K562 (cell line): ENCODE data around the gene FBXO28. TPM values are rescaled to one million over a fixed set of nuclear protein-coding genes. Genes with fewer than 3 reads are reported as not detected.

Source experiments
- ATAC-seq: fragments of 200-7000 bp; cut with Tn5 transposase; 3 replicates; pipeline ENCODE4 v1.9.1; 2020; ENCODE audit warnings: moderate library complexity
- BruUV-seq: library from RNA; stranded (reverse); fragments of 400-500 nt; replicated peaks from 2 replicates; lab custom pipeline; 2021; lab: Mats Ljungman, UMichigan
- CTCF ChIA-PET: fragments of 300-600 bp; formaldehyde crosslinking; extraction: SDS; loops from one replicate; lab custom pipeline; 2021; ENCODE audit warnings: low intra/inter-chr PET ratio; lab: Yijun Ruan, JAX
- POLR2A ChIA-PET: fragments of 300-600, 350-650 bp; sonication (Branson Sonifier 250); formaldehyde crosslinking; extraction: SDS; loops from one replicate; lab custom pipeline; 2021; ENCODE audit warnings: antibody characterized with exemption, inconsistent platforms; lab: Yijun Ruan, JAX
- DNase-seq, 4 experiments: peaks; one replicate each; pipeline versions ENCODE4 v3.0.0 to v3.0.0-alpha.2; 2011 to 2018; ENCODE audit warnings: low spot score in 3 of 4, mixed read lengths in 3 of 4; ENCODE audit errors: extremely low read depth in 1 of 4
- FAIRE-seq: peaks from 2 replicates; lab custom pipeline; 2011; peaks lifted over from hg19 to GRCh38; lab: Jason Lieb, UNC
- H2AFZ ChIP-seq: 2 replicates; pipeline ENCODE4 v1.6.0; 2011; ENCODE audit warnings: low read depth, low read length, control low read depth, inconsistent platforms
- H3K27ac ChIP-seq: fragments of 200-600 bp; 3 replicates; pipeline ENCODE4 v1.8.0; 2011; ENCODE audit warnings: low read depth, mild to moderate bottlenecking, control low read depth, inconsistent platforms, low read length, moderate library complexity, mixed read lengths; ENCODE audit errors: extremely low read depth
- H3K27me3 ChIP-seq, 2 experiments: fragments of 300-600 bp in 1 of 2; 2 replicates in 1 of 2; 3 replicates in 1 of 2; pipeline versions ENCODE4 v1.6.0 to v1.8.0; 2011; ENCODE audit warnings: inconsistent platforms in 2 of 2, low read length in 2 of 2, mild to moderate bottlenecking in 1 of 2, mixed read lengths in 1 of 2, moderate library complexity in 1 of 2; ENCODE audit not compliant: control insufficient read depth in 2 of 2, insufficient read depth in 2 of 2
- H3K36me3 ChIP-seq: fragments of 300-600 bp; 3 replicates; pipeline ENCODE4 v1.8.0; 2011; ENCODE audit warnings: mild to moderate bottlenecking, low read length, inconsistent platforms; ENCODE audit not compliant: control insufficient read depth, insufficient read depth
- H3K4me1 ChIP-seq, 2 experiments: fragments of 200-600 bp in 1 of 2; replicated peaks in 1 of 2; 2 replicates in 1 of 2; 3 replicates in 1 of 2; pipeline versions ENCODE4 v1.5.1 to v1.8.0; 2011; ENCODE audit warnings: inconsistent platforms in 2 of 2, low read length in 2 of 2, mild to moderate bottlenecking in 1 of 2, mixed read lengths in 1 of 2, moderate library complexity in 1 of 2; ENCODE audit not compliant: control insufficient read depth in 2 of 2, insufficient read depth in 2 of 2
- H3K4me2 ChIP-seq: 2 replicates; pipeline ENCODE4 v1.6.1; 2011; ENCODE audit warnings: low read length, control low read depth, inconsistent platforms, mixed read lengths; ENCODE audit not compliant: insufficient read depth
- H3K4me3 ChIP-seq: fragments of 200-600 bp; sonication (generic), shearing (Covaris generic); 2 replicates; pipeline ENCODE4 v1.5.1; 2016; ENCODE audit warnings: control low read depth, inconsistent platforms
- H3K79me2 ChIP-seq: fragments of 200-600 bp; 3 replicates; pipeline ENCODE4 v1.8.0; 2011; ENCODE audit warnings: low read length, inconsistent platforms; ENCODE audit not compliant: control insufficient read depth, insufficient read depth
- H3K9ac ChIP-seq, 2 experiments: 2 replicates each; pipeline versions ENCODE4 v1.6.0 to v1.6.1; 2011; ENCODE audit warnings: low read depth in 2 of 2, low read length in 2 of 2, control low read depth in 1 of 2, inconsistent platforms in 1 of 2, mild to moderate bottlenecking in 1 of 2, mixed read lengths in 1 of 2; ENCODE audit not compliant: insufficient read depth in 1 of 2
- H3K9me1 ChIP-seq: one replicate; pipeline ENCODE4 v1.6.0; 2011; ENCODE audit warnings: inconsistent platforms, mild to moderate bottlenecking, low read length, moderate library complexity; ENCODE audit not compliant: control insufficient read depth, insufficient read depth
- H3K9me3 ChIP-seq: replicated peaks from 2 replicates; pipeline ENCODE4 v1.5.1; 2011; ENCODE audit warnings: low read depth, low read length, inconsistent platforms; ENCODE audit not compliant: control insufficient read depth, insufficient read depth
- H4K20me1 ChIP-seq: replicated peaks from 2 replicates; pipeline ENCODE4 v1.6.1; 2011; ENCODE audit warnings: low read length, inconsistent platforms, mixed read lengths; ENCODE audit not compliant: control insufficient read depth, insufficient read depth
- CREB1 ChIP-seq, 2 experiments: sonication (generic) in 1 of 2; formaldehyde crosslinking in 1 of 2; IDR thresholded peaks; 2 replicates each; pipeline versions ENCODE4 v1.6.1 to v1.8.0; 2012 to 2022; ENCODE audit warnings: inconsistent platforms in 1 of 2, mild to moderate bottlenecking in 1 of 2, missing genetic modification reagents in 1 of 2, moderate library complexity in 1 of 2
- MGA ChIP-seq: fragments of 450-650 bp; IDR thresholded peaks from 2 replicates; pipeline ENCODE4 v1.6.1; 2016; ENCODE audit warnings: mild to moderate bottlenecking, moderate library complexity
- NELFE ChIP-seq: IDR thresholded peaks from 2 replicates; pipeline ENCODE4 v1.6.1; 2011; ENCODE audit warnings: mild to moderate bottlenecking; ENCODE audit not compliant: insufficient read depth, insufficient read length
- TGIF2 ChIP-seq: sonication (generic); formaldehyde crosslinking; IDR thresholded peaks from 2 replicates; pipeline ENCODE4 v1.8.1; 2022; ENCODE audit warnings: mild to moderate bottlenecking, missing genetic modification reagents, moderate library complexity
- ZNF121 ChIP-seq: sonication (generic); formaldehyde crosslinking; conservative IDR thresholded peaks from 2 replicates; pipeline ENCODE4 v1.8.0; 2022; ENCODE audit warnings: missing genetic modification reagents
- ZNF76 ChIP-seq: fragments of 250-450 bp; sonication (Bioruptor Pico); IDR thresholded peaks from 2 replicates; pipeline ENCODE4 v1.4.0; 2020; ENCODE audit warnings: mild to moderate bottlenecking, moderate library complexity, borderline replicate concordance
- WGBS: fragments of 100-300 bp; shearing (Covaris generic); methylation state at CpG from one replicate; pipeline ENCODE4 v1.1.6; 2016; ENCODE audit warnings: low coverage, mixed read lengths; ENCODE audit not compliant: insufficient coverage; ENCODE audit errors: missing lambda C conversion rate; 5-methylcytosine and 5-hydroxymethylcytosine counted together
- in situ Hi-C: fragments of 300-500 bp; cut with MboI; formaldehyde crosslinking; loops from 4 replicates; pipeline ENCODE4 v1.15.0; 2018; ENCODE audit warnings: inconsistent platforms, mixed read lengths
- intact Hi-C: fragments of 100-400 bp; cut with micrococcal nuclease; formaldehyde crosslinking; loops from 2 replicates; pipeline ENCODE4 v1.14.2; 2022
- polyA plus RNA-seq, 8 experiments: library from polyadenylated mRNA; depleted of rRNA in 4 of 8; stranded (reverse) in 5 of 8; unstranded in 3 of 8; fragments of >200 nt; fragmentation: Nextera tagmentation in 2 of 8; fragmentation: Illumina TruSeq in 1 of 8; extraction: Ambion mirVana in 2 of 8; extraction: Trizol in 1 of 8; gene quantifications; 2 replicates each; pipeline versions ENCODE4 v1.2.1 to v1.2.3, GENCODE V29; 2011 to 2014; ENCODE audit warnings: inconsistent platforms in 1 of 8, missing spikeins in 1 of 8
- total RNA-seq, 7 experiments: library from RNA; depleted of rRNA in 6 of 7; stranded (reverse); fragments of >200 nt in 6 of 7; fragmentation: Illumina TruSeq in 2 of 7; extraction: Trizol in 2 of 7; gene quantifications; 2 replicates each; pipeline versions ENCODE4 v1.2.1 to v1.2.3, GENCODE V29; 2011 to 2021; ENCODE audit warnings: low replicate concordance in 1 of 7
- TF ChIP-seq, protein P1 (sequence below): fragments of 250-450 bp; sonication (Bioruptor Pico); IDR thresholded peaks from 2 replicates; pipeline ENCODE4 v1.8.0; 2021; ENCODE audit warnings: borderline replicate concordance, mild to moderate bottlenecking, moderate library complexity; ENCODE audit not compliant: poor library complexity, severe bottlenecking
- TF ChIP-seq, protein P2 (sequence below): fragments of 250-450 bp; sonication (Bioruptor Pico); IDR thresholded peaks from 2 replicates; pipeline ENCODE4 v1.8.0; 2021; ENCODE audit warnings: moderate library complexity, mild to moderate bottlenecking, inconsistent platforms

Gene FBXO28
- total and polyA plus RNA-seq, 9 of the 15 experiments (the other 6 are each of a cell fraction or from before 2014, with no cell fraction given), result 4.1 to 34.8 (median 25.3) TPM

DNA sequence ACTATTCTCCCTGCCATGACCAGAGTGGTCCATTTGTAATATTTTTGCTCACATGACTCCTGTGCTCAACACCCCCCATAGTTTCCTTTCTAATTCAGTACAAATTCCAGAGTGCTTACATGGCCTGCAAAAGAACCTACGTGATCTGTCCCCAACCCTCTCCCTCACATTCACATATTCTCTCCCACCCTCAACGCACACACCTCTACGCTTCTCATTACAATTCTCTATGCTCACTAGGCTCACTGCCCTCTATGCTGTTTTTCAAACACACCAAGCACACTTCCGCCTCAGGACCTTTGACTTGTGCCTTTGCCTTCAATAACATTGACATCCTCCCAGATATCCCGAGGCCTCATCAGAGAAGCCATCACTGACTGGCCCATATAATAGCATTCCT lies 23.8 kb upstream of the FBXO28 start:
- Histone ChIP-seq H3K4me1 (no peaks in the 10 kb centered on the region; a peak in 1 of 5 replicates), H3K36me3 (no peaks in the 10 kb centered on the region), H4K20me1 (no peaks in the 10 kb centered on the region), H3K4me3 (no peak overlapping the region), H3K9me3 (no peaks in the 10 kb centered on the region), H3K9me1 (no peaks in the 10 kb centered on the region), H3K27me3 (no peaks in the 10 kb centered on the region), H3K79me2 (no peaks in the 10 kb centered on the region), H2AFZ (peak overlapping the region; percentile 28; the same call in 1 of the 2 replicates), H3K9ac (no peak overlapping the region), H3K4me2 (no peak overlapping the region), H3K27ac (no peak overlapping the region)
- intact Hi-C loops, result no loop called here
- no peak for ATAC-seq
- DNase-seq, result no peak
- in situ Hi-C loops, result no loop called here
- 24% methylated on average over 5 of the region's 5 CpGs for WGBS
- no TSS peak for BruUV-seq
- ChIA-PET CTCF (no interaction called here), POLR2A (interaction anchor here (0.5 kb wide), 1 partner anchor 28 kb away, joined by 4 read pairs; no protein-coding TSS in a partner anchor)
- no peak for FAIRE-seq
- no peak for TF ChIP-seq ZNF76 (CRISPR knock-in tag)
- TF ChIP-seq TGIF2, result no peak
- no peak for TF ChIP-seq MGA
- TF ChIP-seq, protein P1, sequence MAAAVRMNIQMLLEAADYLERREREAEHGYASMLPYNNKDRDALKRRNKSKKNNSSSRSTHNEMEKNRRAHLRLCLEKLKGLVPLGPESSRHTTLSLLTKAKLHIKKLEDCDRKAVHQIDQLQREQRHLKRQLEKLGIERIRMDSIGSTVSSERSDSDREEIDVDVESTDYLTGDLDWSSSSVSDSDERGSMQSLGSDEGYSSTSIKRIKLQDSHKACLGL (CRISPR knock-in tag), result no peak
- no peak for TF ChIP-seq NELFE
- TF ChIP-seq ZNF121 (CRISPR knock-in tag), result no peak
- no peak for TF ChIP-seq CREB1 (IDR thresholded peaks at IDR 0.05)
- TF ChIP-seq CREB1 (CRISPR knock-in tag; IDR thresholded peaks at IDR 0.05), result no peak
- TF ChIP-seq, protein P2, sequence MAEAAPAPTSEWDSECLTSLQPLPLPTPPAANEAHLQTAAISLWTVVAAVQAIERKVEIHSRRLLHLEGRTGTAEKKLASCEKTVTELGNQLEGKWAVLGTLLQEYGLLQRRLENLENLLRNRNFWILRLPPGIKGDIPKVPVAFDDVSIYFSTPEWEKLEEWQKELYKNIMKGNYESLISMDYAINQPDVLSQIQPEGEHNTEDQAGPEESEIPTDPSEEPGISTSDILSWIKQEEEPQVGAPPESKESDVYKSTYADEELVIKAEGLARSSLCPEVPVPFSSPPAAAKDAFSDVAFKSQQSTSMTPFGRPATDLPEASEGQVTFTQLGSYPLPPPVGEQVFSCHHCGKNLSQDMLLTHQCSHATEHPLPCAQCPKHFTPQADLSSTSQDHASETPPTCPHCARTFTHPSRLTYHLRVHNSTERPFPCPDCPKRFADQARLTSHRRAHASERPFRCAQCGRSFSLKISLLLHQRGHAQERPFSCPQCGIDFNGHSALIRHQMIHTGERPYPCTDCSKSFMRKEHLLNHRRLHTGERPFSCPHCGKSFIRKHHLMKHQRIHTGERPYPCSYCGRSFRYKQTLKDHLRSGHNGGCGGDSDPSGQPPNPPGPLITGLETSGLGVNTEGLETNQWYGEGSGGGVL (CRISPR knock-in tag), result no peak
